Esophagus muscularis mucosa (tissue), 4 donors: ENCODE results near the gene EVX2. TPM values are rescaled to one million over a fixed set of nuclear protein-coding genes. Genes with fewer than 3 reads are reported as not detected.

Experiments used
- DNase-seq: peaks from one replicate; pipeline ENCODE4 v3.0.0-alpha.2; 2017; ENCODE audit errors: extremely low spot score
- H3K27ac ChIP-seq, 4 donors: fragments of 200-600 bp; sonication (generic); replicated peaks in 1 of 4; 1 replicate in 3 of 4; 2 replicates in 1 of 4; pipeline ENCODE4 v1.5.1; 2016 to 2019; ENCODE audit warnings: mild to moderate bottlenecking in 1 of 4
- H3K27me3 ChIP-seq, 4 donors: fragments of 200-600 bp; sonication (generic); one replicate each; pipeline versions ENCODE4 v1.5.1 to v1.6.0; 2016 to 2019
- H3K36me3 ChIP-seq, 4 donors: fragments of 200-600 bp; sonication (generic); one replicate each; pipeline ENCODE4 v1.5.1; 2016 to 2019
- H3K4me1 ChIP-seq, 4 donors: fragments of 200-600 bp; sonication (generic); one replicate each; pipeline ENCODE4 v1.5.1; 2016 to 2019
- H3K4me3 ChIP-seq, 4 donors: fragments of 200-600 bp; sonication (generic); 1 replicate in 2 of 4; 2 replicates in 2 of 4; pipeline ENCODE4 v1.5.1; 2016 to 2019; ENCODE audit warnings: mild to moderate bottlenecking in 4 of 4, moderate library complexity in 1 of 4
- H3K9me3 ChIP-seq, 4 donors: fragments of 200-600 bp; sonication (generic); 1 replicate in 3 of 4; 2 replicates in 1 of 4; pipeline ENCODE4 v1.5.1; 2016 to 2019
- EP300 ChIP-seq: sonication (generic); formaldehyde crosslinking; IDR thresholded peaks from one replicate; pipeline ENCODE4 v1.6.1; 2017; ENCODE audit warnings: antibody characterized with exemption
- POLR2A ChIP-seq: fragments of 450-650 bp; IDR thresholded peaks from one replicate; pipeline ENCODE4 v1.6.1; 2017; ENCODE audit warnings: antibody characterized with exemption, moderate library complexity, mild to moderate bottlenecking, low read depth
- POLR2AphosphoS5 ChIP-seq, 2 donors: sonication (generic); formaldehyde crosslinking; IDR thresholded peaks; one replicate each; pipeline ENCODE4 v1.6.1; 2017; ENCODE audit warnings: antibody characterized with exemption in 2 of 2
- WGBS: methylation state at CpG from one replicate; pipeline ENCODE4 v1.1.5; 2018; 5-methylcytosine and 5-hydroxymethylcytosine counted together
- intact Hi-C: fragments of 100-400 bp; cut with DNase I; formaldehyde crosslinking; loops from one replicate; pipeline ENCODE4 v1.15.1; 2023
- total RNA-seq, 4 donors: library from RNA; depleted of rRNA; stranded (reverse); fragments of >200 nt; gene quantifications; one replicate each; pipeline versions ENCODE4 v1.1.0 to v1.2.1, GENCODE V29; 2016
- TF ChIP-seq, protein P1 (sequence below), 3 experiments: fragments of 200-600 bp in 2 of 3; fragments of 450-650 bp in 1 of 3; sonication (generic) in 2 of 3; IDR thresholded peaks; one replicate each; pipeline ENCODE4 v1.5.1; 2017 to 2019; ENCODE audit warnings: antibody characterized with exemption in 3 of 3, mild to moderate bottlenecking in 2 of 3, moderate library complexity in 1 of 3

The EVX2 gene
- total RNA-seq = under 1 TPM in 1 of 4 donors, not detected in 3; 0.11 TPM

DNA sequence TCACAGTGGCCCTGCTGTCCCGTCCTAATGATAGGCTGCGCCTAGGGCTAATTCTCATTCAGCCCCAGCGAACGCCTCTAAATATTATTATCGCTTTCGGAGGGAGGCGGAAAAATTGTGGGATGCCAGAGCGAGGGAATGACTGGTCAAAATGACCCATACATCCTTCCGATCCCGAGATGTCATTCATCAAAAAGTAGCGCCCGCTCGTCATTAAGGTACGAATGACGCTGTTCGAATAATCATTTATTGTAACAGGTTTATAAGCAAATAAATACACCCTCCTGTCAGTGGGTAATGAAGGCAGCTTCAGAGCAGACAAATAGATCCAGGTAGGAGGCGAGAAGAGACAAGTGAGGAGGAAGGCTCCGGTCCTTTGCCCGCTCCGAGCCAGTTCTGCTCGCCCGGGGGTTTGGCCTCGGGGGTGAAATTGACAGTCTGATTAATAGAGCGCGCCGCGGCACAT is at the start of gene EVX2:
Gene EVX2, minus strand, starts transcription at position 167 of the 466 bp plus-strand sequence. CDS start 186 bp downstream, outside the sequence.
- Histone ChIP-seq H3K4me1 (peaks cover 33 to 74% (median 71%) of the 10 kb centered on the region in 4 donors), H3K27ac (no peak within 1 kb of the TSS), H3K27me3 (peaks cover 5 to 100% (median 95%) of the 10 kb centered on the region in 4 donors), H3K36me3 (no peaks in the 10 kb centered on the region), H3K4me3 (peak within 1 kb of the TSS in 1 of 4 donors; percentile 8), H3K9me3 (peaks cover 0 to 3% (median 0%) of the 10 kb centered on the region in 4 donors)
- TF ChIP-seq POLR2A (no peak), POLR2AphosphoS5 (IDR thresholded peaks at IDR 0.05) (no peak), EP300 (no peak)
- TF ChIP-seq, protein P1, sequence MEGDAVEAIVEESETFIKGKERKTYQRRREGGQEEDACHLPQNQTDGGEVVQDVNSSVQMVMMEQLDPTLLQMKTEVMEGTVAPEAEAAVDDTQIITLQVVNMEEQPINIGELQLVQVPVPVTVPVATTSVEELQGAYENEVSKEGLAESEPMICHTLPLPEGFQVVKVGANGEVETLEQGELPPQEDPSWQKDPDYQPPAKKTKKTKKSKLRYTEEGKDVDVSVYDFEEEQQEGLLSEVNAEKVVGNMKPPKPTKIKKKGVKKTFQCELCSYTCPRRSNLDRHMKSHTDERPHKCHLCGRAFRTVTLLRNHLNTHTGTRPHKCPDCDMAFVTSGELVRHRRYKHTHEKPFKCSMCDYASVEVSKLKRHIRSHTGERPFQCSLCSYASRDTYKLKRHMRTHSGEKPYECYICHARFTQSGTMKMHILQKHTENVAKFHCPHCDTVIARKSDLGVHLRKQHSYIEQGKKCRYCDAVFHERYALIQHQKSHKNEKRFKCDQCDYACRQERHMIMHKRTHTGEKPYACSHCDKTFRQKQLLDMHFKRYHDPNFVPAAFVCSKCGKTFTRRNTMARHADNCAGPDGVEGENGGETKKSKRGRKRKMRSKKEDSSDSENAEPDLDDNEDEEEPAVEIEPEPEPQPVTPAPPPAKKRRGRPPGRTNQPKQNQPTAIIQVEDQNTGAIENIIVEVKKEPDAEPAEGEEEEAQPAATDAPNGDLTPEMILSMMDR (IDR thresholded peaks at IDR 0.05) = no peak
- WGBS = 10% methylated on average over 27 of the region's 27 CpGs
- DNase-seq = no peak
- intact Hi-C loops = loop anchor here (10.0 kb wide), 1 partner anchor 1749 kb away; the partner anchor contains the start of gene SP9

DNA sequence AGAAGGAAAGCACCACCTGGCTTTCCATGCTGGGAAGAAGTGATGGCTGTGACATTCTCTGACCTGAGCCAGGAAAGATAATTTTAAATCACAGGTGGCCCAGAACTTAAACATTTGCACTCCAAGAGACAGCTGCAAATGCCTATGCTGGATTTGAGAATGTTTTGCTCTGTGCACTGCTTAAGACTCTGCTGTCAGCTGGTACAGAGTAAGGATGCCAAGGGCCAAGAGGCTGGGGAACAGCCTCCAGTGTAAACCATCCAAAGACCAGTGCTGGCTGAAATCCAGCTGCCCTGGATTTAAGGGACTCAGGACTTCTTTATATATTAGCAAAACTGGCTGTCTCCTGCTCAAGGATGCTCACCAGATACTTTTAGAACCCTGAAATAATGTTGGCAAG is 49.6 kb upstream of the EVX2 start:
- H3K4me1 ChIP-seq = peaks cover 19 to 53% (median 35%) of the 10 kb centered on the region in 4 donors
- no peak overlapping the region for H3K4me3 ChIP-seq
- TF ChIP-seq, protein P1 (IDR thresholded peaks at IDR 0.05) = no peak
- no peak for TF ChIP-seq POLR2A
- TF ChIP-seq EP300 = no peak
- TF ChIP-seq POLR2AphosphoS5 (IDR thresholded peaks at IDR 0.05) = no peak
- no peaks in the 10 kb centered on the region for H3K9me3 ChIP-seq
- intact Hi-C loops = no loop called here
- peaks cover 7 to 100% (median 83%) of the 10 kb centered on the region in 4 donors for H3K27me3 ChIP-seq
- no peak overlapping the region for H3K27ac ChIP-seq
- no peak for DNase-seq
- no peaks in the 10 kb centered on the region for H3K36me3 ChIP-seq

DNA sequence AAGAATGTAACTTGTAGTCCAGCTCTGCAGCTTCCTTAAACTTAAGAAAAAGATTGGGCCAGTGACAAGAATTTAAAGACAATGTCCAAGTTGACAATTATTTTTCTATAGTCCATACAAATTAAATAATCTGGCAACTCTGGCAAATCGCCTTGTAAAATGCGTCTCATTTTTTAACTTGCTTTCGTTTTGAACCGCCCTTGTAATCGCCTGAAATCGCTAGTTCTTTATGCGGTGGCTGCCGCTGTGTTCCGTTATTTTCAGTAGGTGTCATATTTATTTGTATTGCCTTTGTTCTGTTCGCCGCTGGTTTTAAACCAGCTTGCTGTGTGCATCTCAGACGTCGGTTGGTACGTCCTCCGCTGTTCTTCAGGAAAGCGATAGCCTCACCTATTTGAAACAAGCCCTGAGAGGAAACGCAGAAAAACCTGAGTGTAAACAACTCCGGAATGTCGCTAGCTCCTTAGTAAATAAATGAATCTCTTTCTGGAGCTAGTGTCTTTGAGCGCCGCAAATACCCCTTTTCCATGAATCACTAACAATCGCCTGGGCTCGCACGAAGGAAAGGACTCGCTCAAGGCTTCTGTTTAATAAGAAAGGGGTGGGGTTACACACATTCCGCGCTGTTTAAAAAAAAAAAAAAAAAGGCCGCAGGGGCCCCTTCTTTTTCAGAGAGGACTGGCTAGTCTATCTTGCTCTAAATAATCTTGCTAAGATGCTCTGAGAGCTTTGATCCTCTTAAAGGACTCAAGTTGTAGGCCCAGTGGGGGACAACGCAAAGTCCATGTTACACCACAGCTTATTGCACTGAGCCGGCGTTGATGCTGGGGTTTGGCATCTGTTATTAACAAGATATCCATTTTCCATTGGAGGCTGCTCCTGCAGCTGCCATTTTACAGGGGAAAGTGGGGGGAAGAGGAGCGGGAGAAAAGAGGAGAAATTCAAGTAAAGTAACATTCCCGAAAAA is 48.7 kb upstream of the EVX2 start:
- DNase-seq = no peak
- intact Hi-C loops = no loop called here
- Histone ChIP-seq H3K27me3 (peaks cover 6 to 100% (median 83%) of the 10 kb centered on the region in 4 donors), H3K9me3 (no peaks in the 10 kb centered on the region), H3K4me3 (peak overlapping the region; percentile 6 to 61 (median 32)), H3K27ac (no peak overlapping the region), H3K36me3 (no peaks in the 10 kb centered on the region), H3K4me1 (peaks cover 19 to 56% (median 35%) of the 10 kb centered on the region in 4 donors)
- WGBS = 19% methylated on average over 33 of the region's 33 CpGs
- TF ChIP-seq EP300 (no peak), POLR2A (no peak), POLR2AphosphoS5 (IDR thresholded peaks at IDR 0.05) (no peak)
- TF ChIP-seq, protein P1 (IDR thresholded peaks at IDR 0.05) = no peak

DNA sequence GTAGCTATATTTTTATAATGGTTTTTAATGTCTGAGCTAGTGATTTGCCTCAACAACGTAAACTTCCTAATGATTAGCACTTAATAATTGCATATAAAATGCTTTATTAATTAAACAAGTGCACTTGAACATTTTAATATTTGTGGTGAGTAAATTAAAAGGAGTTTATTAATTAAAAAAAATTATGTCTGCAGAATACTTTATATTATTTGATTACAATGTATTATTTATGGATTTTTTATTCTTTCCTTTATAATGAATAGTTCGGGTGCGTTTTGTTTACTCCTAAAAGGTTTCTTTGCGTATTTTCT is 48.0 kb upstream of the EVX2 start:
- TF ChIP-seq POLR2AphosphoS5 (IDR thresholded peaks at IDR 0.05) (no peak), EP300 (no peak), POLR2A (no peak)
- TF ChIP-seq, protein P1 (IDR thresholded peaks at IDR 0.05) = no peak
- intact Hi-C loops = no loop called here
- no peak for DNase-seq
- 31% methylated on average over 4 of the region's 4 CpGs for WGBS
- Histone ChIP-seq H3K36me3 (no peaks in the 10 kb centered on the region), H3K4me1 (peaks cover 18 to 57% (median 35%) of the 10 kb centered on the region in 4 donors), H3K9me3 (no peaks in the 10 kb centered on the region), H3K4me3 (peak overlapping the region in 3 of 4 donors; percentile 6 to 61 (median 54)), H3K27me3 (peaks cover 6 to 100% (median 77%) of the 10 kb centered on the region in 4 donors), H3K27ac (peak overlapping the region in 2 of 4 donors; percentile 56 to 78)
